HEK293 (cell line): ENCODE results near the gene TEX2.

Source experiments
- CTCF ChIP-seq: fragments of 450-650 bp; formaldehyde crosslinking; IDR thresholded peaks from 2 replicates; pipeline ENCODE4 v1.5.1; 2016; ENCODE audit warnings: missing biosample characterization, missing genetic modification characterization
- KLF16 ChIP-seq: fragments of 450-650 bp; formaldehyde crosslinking; IDR thresholded peaks from 2 replicates; pipeline ENCODE4 v1.5.1; 2017; ENCODE audit warnings: missing biosample characterization, missing genetic modification characterization
- KLF7 ChIP-seq: fragments of 450-650 bp; formaldehyde crosslinking; IDR thresholded peaks from 2 replicates; pipeline ENCODE4 v1.5.1; 2016; ENCODE audit warnings: missing biosample characterization, missing genetic modification characterization, borderline replicate concordance
- TCF7L2 ChIP-seq: IDR thresholded peaks from 2 replicates; pipeline ENCODE4 v1.6.1; 2011; ENCODE audit warnings: low read depth, mild to moderate bottlenecking, inconsistent platforms, low read length, moderate library complexity, borderline replicate concordance
- ZBTB44 ChIP-seq: fragments of 450-650 bp; IDR thresholded peaks from 2 replicates; pipeline ENCODE4 v1.5.1; 2018; ENCODE audit warnings: missing biosample characterization, mild to moderate bottlenecking, missing genetic modification characterization
- ZBTB49 ChIP-seq: fragments of 450-650 bp; formaldehyde crosslinking; IDR thresholded peaks from 2 replicates; pipeline ENCODE4 v1.5.1; 2016; ENCODE audit warnings: missing biosample characterization, missing genetic modification characterization, low read depth
- ZBTB7A ChIP-seq: fragments of 450-650 bp; formaldehyde crosslinking; IDR thresholded peaks from 2 replicates; pipeline ENCODE4 v1.5.1; 2016; ENCODE audit warnings: low read depth, missing biosample characterization, missing genetic modification characterization
- ZNF155 ChIP-seq: fragments of 450-650 bp; formaldehyde crosslinking; IDR thresholded peaks from 2 replicates; pipeline ENCODE4 v1.5.1; 2016; ENCODE audit warnings: missing biosample characterization, missing genetic modification characterization
- ZNF664 ChIP-seq: fragments of 450-650 bp; formaldehyde crosslinking; IDR thresholded peaks from 2 replicates; pipeline ENCODE4 v1.5.1; 2016; ENCODE audit warnings: missing biosample characterization, missing genetic modification characterization
- ZNF837 ChIP-seq: fragments of 450-650 bp; formaldehyde crosslinking; IDR thresholded peaks from 2 replicates; pipeline ENCODE4 v1.5.1; 2016; ENCODE audit warnings: missing biosample characterization, missing genetic modification characterization

DNA sequence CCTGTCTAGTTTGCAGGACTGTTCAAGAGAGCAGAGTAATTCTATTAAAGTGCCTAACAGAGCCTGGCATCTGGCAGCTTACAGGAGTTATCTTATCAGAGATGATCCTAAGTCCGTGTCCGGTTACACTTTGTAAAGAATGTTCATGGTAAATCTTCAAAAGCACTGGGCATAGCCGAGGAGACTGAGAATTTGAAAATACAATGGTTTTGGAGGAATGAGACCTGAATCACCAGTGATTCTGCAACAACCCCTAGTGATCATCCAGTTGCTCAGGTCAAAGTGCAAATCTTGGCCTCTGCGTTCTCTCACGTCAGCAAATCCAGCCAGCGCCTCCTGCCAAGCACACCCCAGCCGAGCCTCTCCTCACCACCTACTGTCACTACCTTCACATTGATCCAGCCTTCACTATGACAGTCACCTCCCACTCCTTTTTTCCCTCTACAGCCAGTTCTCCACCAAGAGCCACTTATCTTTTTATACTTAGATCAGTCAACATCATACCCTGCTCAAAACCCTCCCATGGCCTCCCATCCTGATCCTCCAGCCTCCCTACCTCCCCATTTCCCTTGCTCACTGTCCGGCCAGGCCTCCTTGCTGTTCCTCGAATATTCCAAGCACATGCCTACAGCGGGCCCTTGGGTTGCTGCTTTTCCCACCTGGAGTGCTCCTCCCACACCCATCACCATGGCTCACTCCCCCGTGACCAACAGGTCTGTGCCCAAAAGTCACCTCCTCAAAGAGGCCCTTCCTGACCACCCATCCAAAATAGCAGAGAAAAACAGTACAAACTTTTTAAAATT lies 75.8 kb downstream of the TEX2 start:
- no peak for TF ChIP-seq KLF16
- TF ChIP-seq CTCF (tag by site-specific recombination): no peak
- TF ChIP-seq ZNF155 (tag by site-specific recombination): no peak
- no peak for TF ChIP-seq KLF7 (tag by site-specific recombination)
- no peak for TF ChIP-seq TCF7L2
- no peak for TF ChIP-seq ZBTB7A
- no peak for TF ChIP-seq ZBTB44 (tag by site-specific recombination)
- no peak for TF ChIP-seq ZNF837
- no peak for TF ChIP-seq ZNF664 (tag by site-specific recombination)
- no peak for TF ChIP-seq ZBTB49 (tag by site-specific recombination)
